GM21360 (cell line): ENCODE results near the gene SORCS2.

ENCODE experiments used
- ATAC-seq: cut with Tn5 transposase; IDR thresholded peaks from one replicate; pipeline ENCODE4 v1.9.1; 2021; ENCODE audit warnings: mild to moderate bottlenecking, moderate library complexity; ENCODE audit not compliant: unreplicated experiment

Gene SORCS2

DNA sequence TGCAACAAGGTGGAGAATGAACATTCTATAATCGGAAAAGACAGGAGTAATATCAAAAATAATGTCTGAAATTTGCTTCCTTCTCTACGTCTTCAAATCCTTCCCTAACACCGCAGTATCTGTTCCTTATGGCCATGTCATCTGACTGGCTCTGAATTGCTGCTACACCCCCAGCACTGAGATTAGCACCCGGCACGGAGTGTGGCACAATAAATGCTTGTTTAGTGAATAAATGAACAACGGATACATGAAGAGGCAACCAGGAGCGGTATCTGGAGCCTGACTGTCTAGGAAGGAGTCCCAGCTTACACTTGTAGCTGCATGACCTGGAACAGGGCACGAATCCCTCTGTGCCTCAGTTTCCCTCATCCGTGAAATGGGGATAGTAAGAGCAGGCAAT lies 583.1 kb downstream of the SORCS2 start:
- no peak for ATAC-seq

DNA sequence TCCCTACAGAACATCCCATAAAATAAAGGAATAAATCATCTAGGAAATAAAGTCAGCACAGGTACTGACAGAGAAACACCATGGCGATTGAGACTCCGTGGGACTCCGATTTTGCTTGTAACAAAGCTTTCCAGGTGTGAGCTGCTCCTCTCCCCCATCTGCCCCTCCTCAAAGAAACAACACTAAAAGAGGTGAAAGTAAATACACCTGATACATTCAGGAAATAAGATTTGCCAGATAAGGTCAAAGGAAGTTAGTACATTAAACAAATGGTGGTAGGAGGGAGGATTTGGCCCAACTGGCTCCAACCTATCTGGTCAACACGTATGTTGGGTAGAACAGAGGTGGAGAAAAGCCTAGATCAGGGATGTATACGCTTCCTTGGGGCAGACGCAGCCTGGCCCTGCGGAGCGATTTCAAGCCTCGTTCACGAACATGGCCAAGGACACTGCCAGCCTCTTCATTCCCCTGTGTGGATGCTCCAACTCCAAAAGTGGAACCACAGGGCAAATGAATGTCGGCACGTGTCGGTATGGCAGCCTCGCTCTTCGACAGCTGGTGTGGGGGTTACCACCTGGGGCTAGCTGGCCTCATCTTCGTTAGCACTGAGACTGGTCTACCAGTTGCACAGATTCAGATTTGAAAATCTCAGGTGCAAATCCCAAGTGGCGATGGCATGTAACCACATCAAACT lies 584.8 kb downstream of the SORCS2 start:
- no peak for ATAC-seq

GRCh38 chr4:7777871-7778509 lies 585.7 kb downstream of the SORCS2 start:
- no peak for ATAC-seq

DNA sequence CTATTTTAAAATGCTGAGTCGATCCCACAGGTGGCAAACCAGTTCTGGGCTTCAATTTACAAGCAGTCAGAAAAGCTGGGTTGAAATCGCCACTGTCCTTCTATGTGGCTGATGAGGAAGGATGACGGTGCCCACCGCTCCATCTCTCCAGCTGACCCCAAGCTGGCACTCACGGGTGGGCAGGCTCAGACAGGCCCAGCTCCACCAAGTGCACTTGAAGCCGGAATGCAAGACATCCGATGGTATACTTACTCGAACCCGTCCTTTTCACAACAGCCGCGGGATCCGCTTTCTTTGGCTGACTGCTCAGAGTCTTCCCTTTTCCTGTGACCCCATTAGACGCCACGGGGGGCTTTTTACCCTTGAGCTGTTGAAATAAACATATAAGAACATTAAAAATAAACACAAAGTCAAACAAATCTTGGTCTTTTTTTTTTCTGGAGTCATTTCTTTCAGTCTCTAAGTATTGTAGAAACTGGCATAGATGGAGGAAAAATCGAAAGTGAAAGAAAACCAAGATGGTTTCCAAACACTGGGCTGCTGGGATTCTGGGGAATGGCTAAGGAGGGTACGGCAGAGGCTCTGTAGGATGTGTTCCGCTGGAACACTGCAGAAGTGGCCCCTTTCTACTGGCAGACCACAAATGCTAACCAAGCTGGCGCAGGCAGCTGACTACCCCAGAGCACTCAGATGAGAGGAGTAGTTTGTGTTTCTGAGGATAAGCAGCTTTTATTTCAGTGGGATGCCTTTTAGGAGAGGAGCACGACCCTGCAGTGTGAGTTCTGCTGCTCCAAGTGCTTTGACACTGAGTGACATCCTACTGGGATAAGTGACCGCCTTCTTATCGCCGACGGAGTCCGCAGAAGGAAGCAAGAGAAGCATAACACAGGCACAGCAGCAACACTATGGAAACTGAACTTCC lies 586.4 kb downstream of the SORCS2 start:
- ATAC-seq: no peak

DNA sequence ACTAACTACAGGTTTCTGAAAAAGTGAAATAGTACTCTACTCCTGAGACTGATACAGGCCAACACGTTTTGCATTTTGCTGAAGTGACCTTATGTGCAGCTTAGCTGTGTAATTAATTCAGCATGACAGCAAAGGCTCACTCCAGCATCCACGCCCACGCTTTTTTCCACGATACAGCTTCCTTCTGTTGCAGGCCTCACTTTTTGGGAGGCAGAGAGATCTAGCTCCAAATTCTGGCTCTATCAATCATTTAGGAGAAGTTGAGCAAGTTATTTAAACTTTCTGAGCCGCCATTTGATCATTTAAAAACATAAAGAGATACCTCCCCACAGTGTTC lies 587.1 kb downstream of the SORCS2 start:
- no peak for ATAC-seq

GRCh38 chr4:7780751-7781348 lies 588.5 kb downstream of the SORCS2 start:
- ATAC-seq: no peak

GRCh38 chr4:7781366-7781765 lies 589.0 kb downstream of the SORCS2 start:
- ATAC-seq: no peak

DNA sequence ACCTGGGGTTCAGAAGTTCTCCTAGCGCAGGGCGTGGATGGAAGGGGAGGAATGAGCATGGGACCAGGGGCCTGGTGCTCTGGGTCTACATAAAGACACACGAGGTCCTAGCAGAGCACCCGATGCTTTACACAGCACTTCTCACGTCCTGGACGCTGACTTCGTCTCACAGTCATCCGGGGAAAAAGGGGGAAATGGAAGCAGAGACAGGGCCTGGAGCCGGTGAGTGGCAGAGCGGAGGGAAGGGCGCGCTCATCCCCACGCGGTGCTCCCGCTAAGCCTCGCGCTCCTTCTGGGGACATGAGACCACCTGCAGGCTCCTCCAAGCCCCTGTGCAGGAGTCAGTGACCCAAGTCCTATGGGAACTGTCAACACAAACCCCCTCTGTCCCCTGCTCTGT lies 589.7 kb downstream of the SORCS2 start:
- ATAC-seq: no peak

DNA sequence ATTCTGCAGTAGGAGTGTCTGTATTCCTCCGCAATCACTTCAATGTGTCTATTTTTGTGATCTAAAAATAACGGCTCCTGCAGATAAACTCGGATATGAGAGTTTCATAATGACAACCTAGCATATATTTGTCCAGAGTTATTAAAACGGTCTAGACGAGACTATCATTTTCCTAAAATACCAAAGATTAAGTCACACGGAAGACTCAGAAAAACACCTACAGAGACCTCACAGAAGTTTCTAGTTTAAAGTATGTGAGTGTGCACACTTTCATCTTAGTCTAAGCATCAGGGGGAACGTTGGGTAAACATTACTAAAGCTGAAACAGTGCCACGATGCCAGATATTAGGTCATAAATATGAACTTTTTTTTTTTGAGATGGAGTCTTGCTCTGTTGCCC lies 590.4 kb downstream of the SORCS2 start:
- ATAC-seq: no peak

DNA sequence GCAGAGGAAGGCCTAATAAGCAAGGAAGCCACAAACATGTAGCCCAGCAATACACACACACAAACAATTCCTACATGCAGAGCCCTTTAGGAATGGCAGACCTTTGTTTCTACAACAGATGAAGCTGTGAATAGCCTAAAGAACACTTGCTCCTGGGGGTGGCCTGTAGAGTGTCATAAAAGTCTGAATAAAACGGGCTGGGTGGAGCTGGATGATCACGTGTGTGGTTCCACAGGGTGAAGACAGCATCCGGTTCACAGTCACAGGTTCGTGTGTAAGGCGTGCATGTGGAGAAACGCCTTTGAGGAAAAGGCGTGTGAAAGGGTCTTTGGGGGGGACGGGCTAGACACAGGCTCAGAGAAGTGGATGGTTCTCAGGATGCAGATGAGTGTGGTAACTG lies 591.2 kb downstream of the SORCS2 start:
- ATAC-seq: no peak

DNA sequence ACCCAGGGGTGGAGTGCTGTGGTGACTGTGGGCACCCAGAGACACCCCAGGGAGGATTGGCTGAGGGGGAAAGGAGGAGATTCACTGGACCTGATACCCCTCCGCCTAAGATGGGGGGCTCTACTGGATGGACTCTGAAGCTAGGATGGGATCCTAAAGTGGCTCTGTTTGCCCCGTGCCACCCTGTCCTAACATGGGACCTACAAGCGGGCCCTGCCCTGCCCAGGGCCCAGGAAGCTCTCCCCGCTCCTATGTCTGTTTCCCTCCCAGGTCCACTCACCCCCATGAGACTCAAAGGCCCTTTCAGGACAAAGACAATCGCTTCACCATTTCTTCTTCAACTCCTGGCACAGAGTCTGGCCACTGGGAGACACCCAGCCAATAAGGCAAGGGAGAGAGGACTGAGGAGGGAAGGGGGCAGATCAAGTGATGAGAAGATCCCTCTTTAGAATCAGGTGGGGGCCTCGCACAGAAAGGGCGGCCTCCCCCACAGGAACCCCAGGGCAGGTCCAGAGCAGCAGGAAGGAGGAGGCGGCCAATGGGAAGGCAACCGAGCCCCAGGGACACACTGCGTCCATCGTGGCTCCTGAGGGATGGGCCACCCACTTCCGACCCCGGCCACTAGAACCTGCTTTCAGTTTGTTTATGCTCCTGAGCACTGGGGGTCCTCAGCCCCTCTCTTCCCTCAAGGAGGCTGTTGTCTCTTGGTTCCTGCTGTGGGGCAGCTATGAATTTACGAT lies 592.0 kb downstream of the SORCS2 start:
- no peak for ATAC-seq

DNA sequence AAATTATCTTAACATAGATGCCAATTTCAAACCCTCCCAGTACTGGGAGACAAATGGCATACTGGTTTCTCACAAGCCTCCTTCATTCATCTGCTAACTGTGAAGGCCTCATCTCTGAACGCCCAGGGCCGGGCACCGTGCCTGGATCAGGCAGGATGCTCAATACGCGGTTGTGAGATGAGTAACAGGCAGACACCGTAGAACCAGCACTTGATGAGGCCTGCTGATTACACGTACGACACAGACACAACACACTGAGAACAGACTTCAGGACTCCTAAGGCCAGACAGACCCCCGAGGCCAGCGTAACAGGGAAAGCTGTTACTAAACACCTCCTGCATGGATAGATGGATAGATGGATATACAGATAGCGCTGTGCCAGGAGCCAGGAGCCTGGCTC lies 592.7 kb downstream of the SORCS2 start:
- no peak for ATAC-seq

GRCh38 chr4:7786040-7786439 lies 593.7 kb downstream of the SORCS2 start:
- no peak for ATAC-seq

DNA sequence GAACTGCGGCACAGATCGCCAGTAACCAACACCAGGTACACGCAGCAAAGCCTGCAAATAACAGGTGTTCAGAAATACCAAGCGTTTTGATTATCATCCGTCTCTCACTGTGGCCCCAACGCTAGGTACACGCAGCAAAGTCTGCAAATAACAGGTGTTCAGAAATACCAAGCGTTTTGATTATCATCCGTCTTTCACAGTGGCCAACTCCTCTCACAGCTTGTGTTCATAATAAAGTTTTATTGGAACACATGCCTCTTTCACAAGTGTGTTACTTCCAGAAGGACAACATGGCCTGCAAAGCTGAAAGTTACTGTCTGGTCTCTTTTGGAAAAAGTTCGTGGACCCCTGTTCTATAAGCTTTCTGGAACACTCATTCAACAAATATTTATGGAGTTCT lies 594.2 kb downstream of the SORCS2 start:
- ATAC-seq: no peak

DNA sequence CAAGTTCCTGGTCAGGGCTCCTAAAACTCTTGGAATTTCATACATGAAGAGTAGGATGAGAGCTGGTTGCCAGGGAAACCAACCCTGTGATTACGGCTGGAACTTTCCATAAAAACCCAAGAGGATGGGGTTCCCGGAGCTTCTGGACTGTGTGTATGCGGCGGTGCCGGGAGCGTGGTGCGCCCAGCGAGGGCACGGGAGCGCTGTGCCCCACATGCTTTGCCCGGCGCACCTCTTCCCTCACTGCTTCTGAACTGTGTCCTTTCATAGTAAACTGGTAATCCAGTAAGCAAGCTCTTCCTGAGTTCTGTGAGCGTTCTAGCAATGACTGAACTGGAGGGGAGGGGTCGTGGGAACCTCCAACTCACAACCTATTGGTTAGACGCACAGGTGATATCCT lies 594.7 kb downstream of the SORCS2 start:
- ATAC-seq: no peak

DNA sequence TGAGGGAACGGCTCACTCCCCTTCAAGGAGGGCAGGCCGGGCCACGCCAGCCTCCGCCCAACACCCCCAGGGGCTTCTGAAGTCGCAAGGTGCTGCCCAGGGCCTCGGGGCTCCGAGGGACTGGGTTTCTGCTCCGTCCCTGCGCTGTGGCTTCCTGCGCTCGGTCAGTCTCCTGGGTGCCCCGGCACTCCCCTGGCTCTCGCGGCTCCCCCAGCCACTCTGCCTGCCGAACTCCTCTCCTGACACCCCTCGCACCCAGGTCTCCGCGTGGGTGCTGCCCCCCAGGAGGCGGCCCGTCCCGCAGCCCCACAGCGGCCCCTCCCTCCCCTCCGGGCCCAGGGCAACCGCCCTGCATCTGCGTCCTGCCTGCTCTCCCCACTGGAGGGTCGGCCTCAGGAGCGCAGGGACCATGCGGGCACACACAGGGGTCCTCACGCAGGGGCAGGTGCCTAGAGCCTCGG lies 595.4 kb downstream of the SORCS2 start:
- no peak for ATAC-seq

GRCh38 chr4:7788193-7788592 lies 595.9 kb downstream of the SORCS2 start:
- ATAC-seq: no peak

GRCh38 chr4:7788694-7789425 lies 596.5 kb downstream of the SORCS2 start:
- ATAC-seq: no peak

DNA sequence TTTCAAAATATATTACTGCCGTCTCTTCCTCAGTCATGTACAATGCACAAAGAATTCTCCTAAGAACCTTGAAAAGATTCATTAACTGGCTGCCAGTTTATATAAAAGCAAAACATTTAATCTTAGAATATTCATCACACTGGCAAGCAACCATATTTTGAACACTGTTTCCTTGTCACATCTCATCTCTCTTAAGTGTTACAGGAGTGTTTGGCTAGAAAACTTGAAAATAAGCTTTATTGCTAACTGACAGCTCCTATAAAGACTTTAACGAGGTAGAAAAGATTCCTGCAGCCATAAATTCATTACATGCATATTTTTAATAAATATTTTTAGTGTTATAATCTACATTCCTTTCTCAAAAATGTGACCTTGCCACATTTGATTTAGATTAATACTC lies 597.7 kb downstream of the SORCS2 start:
- ATAC-seq: no peak

- ATAC-seq: no peak
Observed at GRCh38 chr4:7790999-7791398, 598.7 kb downstream of the SORCS2 start.
